ENCODE data around the gene CYBB.

CYBB gene

DNA sequence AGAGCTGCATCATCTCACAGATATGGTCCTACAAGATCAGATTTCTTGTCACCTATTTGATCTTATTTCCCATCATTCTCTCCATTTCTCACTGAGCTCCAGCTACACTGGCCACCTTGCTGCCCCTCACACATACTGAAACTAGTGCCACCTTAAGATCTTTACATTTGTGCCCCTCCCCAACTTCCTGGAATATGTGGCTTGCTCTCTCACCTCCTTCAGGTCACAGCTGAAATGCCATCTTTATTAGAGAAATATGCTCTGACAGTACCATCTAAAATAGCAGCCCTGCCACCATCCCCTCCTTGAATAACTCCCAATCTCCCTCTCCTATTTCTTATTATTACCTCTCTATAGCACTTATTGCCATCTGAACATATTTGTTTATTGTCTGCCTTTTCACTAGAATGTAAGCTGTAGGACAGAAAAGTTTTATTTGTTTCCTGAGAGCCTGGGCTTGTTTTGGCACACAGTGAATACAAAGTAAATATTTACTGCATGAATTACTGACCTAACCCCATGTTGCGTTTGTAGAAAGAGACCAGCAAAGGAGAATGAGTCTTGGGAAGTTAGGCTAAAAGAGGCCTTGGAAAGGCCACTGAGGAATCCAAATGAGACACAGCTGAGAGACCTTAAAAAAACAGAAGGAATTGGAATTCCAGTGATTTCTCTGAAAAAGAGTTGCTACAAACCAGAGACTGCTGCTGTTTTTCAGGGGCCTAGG, 44.8 kb downstream of the CYBB start:
- Histone ChIP-seq H3K27ac (ENCODE audit: low read depth, low read length) (no peak overlapping the region), H3K79me2 (ENCODE audit: control insufficient read depth, low read length) (no peaks in the 10 kb centered on the region), H3K4me3 (ENCODE audit: low read length) (no peak overlapping the region), H3K36me3 (ENCODE audit: control insufficient read depth, low read length) (no peaks in the 10 kb centered on the region), H3K27me3 (ENCODE audit: control insufficient read depth, low read length) (no peaks in the 10 kb centered on the region), H3K9me2 (replicated peaks; ENCODE audit: control insufficient read depth, low read length) (no peaks in the 10 kb centered on the region), H3F3A (ENCODE audit: control insufficient read depth, insufficient read depth) (no peaks in the 10 kb centered on the region), H3K4me1 (ENCODE audit: control insufficient read depth, low read length) (peaks cover 58% of the 10 kb centered on the region), H3K9me3 (ENCODE audit: control insufficient read depth, insufficient read depth, low read length) (no peaks in the 10 kb centered on the region), H3K4me2 (ENCODE audit: low read length) (peak overlapping the region; percentile 9), H4K20me1 (ENCODE audit: control insufficient read depth, insufficient read depth, low read depth, low read length) (no peaks in the 10 kb centered on the region)
- TF ChIP-seq EZH2phosphoT487 (IDR thresholded peaks at IDR 0.05; ENCODE audit: borderline replicate concordance, low read length): no peak
- no peak for TF ChIP-seq CTCF (IDR thresholded peaks at IDR 0.05; ENCODE audit: low read depth, low read length, poor library complexity, severe bottlenecking)

DNA sequence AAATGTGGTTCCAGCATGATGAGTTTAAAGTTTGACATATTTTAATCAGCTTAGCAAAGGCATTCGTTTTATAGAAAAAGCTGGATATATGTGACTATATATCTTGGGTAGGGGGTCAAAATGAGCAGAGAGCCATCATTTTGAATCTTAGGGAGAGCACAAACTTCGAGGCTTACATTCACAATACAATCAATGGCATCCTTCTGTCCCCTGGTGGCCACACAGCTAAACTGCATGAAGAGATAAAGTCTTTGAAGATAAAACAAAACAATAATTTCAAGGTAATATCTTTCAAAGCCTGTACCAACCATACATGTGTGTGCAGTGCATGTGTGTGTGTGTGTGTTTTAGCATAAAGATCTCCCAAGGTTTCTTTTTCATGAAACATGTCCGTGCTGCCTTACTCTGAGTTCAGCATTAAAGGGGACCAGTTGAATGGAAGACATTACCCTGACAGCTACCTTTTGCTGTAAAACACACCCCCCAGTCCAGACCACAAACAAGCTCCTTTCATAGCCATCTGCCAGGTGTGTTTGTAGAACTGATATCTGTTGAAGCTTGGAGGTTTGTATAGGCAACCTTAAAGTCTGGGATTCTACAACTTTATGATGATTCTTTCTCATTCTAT, 45.5 kb downstream of the CYBB start:
- H3K4me1 ChIP-seq (ENCODE audit: control insufficient read depth, low read length): peaks cover 55% of the 10 kb centered on the region
- TF ChIP-seq CTCF (IDR thresholded peaks at IDR 0.05; ENCODE audit: low read depth, low read length, poor library complexity, severe bottlenecking) (peak; percentile 77), EZH2phosphoT487 (IDR thresholded peaks at IDR 0.05; ENCODE audit: borderline replicate concordance, low read length) (no peak)
- no peaks in the 10 kb centered on the region for H3K27me3 ChIP-seq (ENCODE audit: control insufficient read depth, low read length)
- H3K9me2 ChIP-seq (replicated peaks; ENCODE audit: control insufficient read depth, low read length): no peaks in the 10 kb centered on the region
- H3K36me3 ChIP-seq (ENCODE audit: control insufficient read depth, low read length): no peaks in the 10 kb centered on the region
- no peaks in the 10 kb centered on the region for H3K79me2 ChIP-seq (ENCODE audit: control insufficient read depth, low read length)
- H3F3A ChIP-seq (ENCODE audit: control insufficient read depth, insufficient read depth): no peaks in the 10 kb centered on the region
- H4K20me1 ChIP-seq (ENCODE audit: control insufficient read depth, insufficient read depth, low read depth, low read length): no peaks in the 10 kb centered on the region
- no peaks in the 10 kb centered on the region for H3K9me3 ChIP-seq (ENCODE audit: control insufficient read depth, insufficient read depth, low read length)
- peak overlapping the region; percentile 9; the same call in 1 of the 2 replicates for H3K4me2 ChIP-seq (ENCODE audit: low read length)
- no peak overlapping the region for H3K27ac ChIP-seq (ENCODE audit: low read depth, low read length)
- H3K4me3 ChIP-seq (ENCODE audit: low read length): no peak overlapping the region

DNA sequence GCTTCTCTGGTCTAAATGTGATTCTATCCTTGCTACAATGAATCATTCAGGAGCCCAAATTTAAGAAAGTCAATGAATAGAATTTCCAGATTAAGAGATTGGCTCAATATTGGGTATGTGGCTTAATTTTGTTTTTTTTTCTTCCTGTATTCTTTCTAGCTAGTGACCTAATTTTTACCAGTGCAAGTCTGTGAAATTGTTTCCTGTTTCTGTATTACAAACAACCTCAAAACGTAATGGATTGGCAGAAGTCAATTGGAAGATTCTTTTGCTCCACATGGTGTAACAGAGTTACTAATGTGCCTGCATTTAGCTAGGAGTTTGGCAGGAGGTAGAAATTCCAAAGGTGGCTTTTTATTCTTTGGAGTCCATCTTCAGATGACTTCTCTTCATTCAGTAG, 49.9 kb downstream of the CYBB start:
- H3K9me2 ChIP-seq (replicated peaks; ENCODE audit: control insufficient read depth, low read length): no peaks in the 10 kb centered on the region
- no peak overlapping the region for H3K4me2 ChIP-seq (ENCODE audit: low read length)
- no peaks in the 10 kb centered on the region for H3K36me3 ChIP-seq (ENCODE audit: control insufficient read depth, low read length)
- H3F3A ChIP-seq (ENCODE audit: control insufficient read depth, insufficient read depth): no peaks in the 10 kb centered on the region
- no peaks in the 10 kb centered on the region for H4K20me1 ChIP-seq (ENCODE audit: control insufficient read depth, insufficient read depth, low read depth, low read length)
- TF ChIP-seq EZH2phosphoT487 (IDR thresholded peaks at IDR 0.05; ENCODE audit: borderline replicate concordance, low read length) (no peak), CTCF (IDR thresholded peaks at IDR 0.05; ENCODE audit: low read depth, low read length, poor library complexity, severe bottlenecking) (no peak)
- H3K4me3 ChIP-seq (ENCODE audit: low read length): no peak overlapping the region
- no peaks in the 10 kb centered on the region for H3K9me3 ChIP-seq (ENCODE audit: control insufficient read depth, insufficient read depth, low read length)
- peaks cover 16% of the 10 kb centered on the region for H3K4me1 ChIP-seq (ENCODE audit: control insufficient read depth, low read length)
- no peak overlapping the region for H3K27ac ChIP-seq (ENCODE audit: low read depth, low read length)
- no peaks in the 10 kb centered on the region for H3K27me3 ChIP-seq (ENCODE audit: control insufficient read depth, low read length)
- no peaks in the 10 kb centered on the region for H3K79me2 ChIP-seq (ENCODE audit: control insufficient read depth, low read length)

Data from DOHH2 (cell line).